Suppressor macrophage (primary cell): ENCODE results near the gene ST6GALNAC4.

ENCODE experiments used
- DNase-seq, 4 experiments: peaks; one replicate each; pipeline ENCODE4 v3.0.0-alpha.2; 2020 to 2022

ST6GALNAC4 gene

DNA sequence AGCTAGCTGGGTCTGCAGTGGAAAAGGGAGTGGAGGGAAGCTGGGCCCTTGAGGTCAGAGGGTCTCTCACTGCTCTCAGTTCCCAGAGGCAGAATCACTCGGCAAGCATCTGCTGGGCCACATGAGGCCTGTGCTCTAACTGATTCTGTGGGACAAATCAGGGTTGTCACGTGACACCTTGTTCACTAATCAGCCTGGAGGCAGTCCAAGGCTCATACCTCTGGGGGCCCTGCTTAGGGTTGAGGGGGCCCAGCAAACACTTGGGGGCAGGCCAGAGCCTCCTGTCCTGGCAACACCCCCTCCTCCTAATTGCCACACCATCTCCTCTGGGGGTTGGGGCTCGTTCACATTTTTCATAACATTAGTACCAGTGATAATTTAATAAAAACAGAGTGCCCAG is 29.9 kb upstream of the ST6GALNAC4 start:
- DNase-seq = no peak

DNA sequence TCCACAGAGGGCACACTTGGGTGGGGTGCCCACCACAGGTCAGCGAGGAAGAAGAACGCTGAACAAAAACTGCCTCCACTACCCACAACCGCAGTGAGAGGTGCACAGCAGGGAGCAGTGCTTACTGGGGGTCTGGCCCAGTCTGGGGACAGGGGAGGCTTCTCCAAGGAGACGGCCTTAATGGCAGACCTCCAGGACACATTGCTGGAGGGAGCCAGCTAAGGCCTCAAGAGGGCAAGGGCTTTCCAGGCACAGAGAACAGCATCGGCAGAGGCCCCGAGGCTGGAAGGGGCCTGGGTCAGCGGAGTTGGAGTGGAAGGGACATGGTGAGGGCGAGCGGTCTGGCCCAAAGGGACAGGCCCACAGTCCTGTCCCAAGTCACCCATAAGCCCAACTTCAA is 29.1 kb upstream of the ST6GALNAC4 start:
- DNase-seq = no peak

DNA sequence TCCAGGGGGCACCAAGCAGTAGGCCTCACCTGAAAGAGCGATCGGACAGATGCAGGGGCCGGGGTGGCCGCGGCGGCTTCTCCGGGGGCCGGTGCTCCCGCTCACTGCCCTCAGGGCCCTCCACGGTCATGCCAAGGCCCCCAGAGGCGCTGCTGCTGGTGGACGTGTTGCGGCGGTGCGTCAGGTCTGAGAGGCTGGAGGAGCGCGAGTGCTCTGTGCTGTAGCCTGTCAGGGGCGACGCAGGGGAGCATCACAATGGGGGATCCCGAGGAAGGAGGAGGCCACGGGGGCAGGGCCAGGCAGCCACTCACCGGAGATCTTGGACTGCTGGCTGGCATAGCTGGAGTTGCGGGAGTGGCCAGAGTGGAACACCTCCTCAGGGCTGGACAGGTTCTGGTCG is 28.5 kb upstream of the ST6GALNAC4 start:
- no peak for DNase-seq

DNA sequence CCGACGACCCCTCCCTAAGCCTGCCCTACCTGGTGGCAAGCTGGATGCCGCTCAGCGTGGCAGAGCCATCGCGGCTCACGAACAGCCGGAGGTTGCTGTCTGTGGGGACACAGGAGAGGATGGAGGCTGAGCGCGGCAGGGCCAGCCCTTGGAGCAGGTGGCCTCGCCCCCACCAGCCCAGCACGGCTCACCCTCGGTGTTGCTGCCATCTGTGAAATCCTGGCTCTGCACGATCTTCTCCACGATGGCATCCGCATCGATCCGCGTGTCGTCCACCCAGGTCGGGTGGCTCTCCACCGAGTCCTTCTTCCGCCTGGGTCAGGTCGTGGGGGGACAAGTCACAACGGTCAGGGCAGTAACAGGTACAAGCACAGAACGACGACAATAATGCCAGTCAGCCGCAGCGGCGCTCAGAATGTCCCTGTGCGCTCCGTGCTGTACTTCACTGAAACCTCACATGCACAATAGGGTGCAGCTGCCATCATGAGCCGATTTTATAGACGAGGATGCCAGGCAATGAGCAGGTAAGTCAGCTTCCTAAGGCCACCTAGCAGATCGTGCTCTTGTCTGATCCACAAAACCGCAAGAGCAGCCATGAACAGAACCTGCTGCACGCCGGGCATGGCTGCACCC is 27.9 kb upstream of the ST6GALNAC4 start:
- no peak for DNase-seq

DNA sequence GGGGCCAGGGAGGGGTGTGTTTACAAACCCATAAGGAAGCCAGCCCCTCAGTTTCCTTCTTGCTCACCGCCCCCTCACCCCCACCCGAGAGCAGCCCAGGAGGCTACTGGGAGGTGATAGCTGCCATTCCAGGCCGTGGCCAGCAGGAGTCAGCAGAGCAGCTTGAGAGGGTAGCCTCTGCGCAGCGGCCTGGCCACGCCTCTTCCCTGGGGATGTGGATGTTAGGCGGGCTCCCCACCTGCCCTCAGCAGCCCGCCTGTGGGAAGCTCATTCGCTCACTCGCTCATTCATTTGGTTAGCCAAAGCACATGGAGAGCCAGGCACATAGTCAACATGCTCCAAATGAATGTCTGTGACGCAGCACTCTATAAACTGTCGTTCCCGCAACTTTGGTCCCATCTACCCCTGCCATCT is 26.9 kb upstream of the ST6GALNAC4 start:
- peak; percentile 86 to 93 (median 90) for DNase-seq

DNA sequence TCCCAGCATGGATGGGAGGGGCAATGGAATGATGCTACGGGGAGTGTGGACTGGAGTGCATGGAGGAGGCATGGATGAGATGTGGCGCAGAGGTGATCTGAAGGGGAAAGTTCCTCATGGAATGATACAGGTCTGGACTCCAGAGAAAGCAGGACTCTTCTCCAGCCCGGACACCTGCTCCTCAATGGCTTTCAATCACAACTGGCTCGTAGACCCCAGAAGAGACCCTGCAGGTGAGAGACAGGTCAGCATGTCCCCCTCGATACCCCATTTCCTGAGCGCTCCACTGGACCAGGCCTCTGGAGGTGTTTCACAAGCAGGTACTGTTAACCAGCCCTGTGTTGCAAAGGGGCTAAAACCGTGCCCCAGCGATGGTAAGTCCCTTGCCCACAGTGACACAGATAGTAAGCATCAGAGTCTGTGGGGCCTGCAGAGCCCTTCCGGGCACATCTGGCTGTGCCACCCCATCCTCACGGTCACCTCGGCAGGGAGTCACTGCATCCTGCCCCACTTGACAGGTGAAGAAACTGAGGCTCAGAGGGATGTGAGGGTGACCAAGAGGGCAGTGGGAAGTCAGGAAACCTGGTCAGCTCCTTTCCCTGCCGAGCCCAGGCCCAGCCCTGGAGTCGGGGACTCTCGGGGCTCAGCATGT is 26.3 kb upstream of the ST6GALNAC4 start:
- no peak for DNase-seq

DNA sequence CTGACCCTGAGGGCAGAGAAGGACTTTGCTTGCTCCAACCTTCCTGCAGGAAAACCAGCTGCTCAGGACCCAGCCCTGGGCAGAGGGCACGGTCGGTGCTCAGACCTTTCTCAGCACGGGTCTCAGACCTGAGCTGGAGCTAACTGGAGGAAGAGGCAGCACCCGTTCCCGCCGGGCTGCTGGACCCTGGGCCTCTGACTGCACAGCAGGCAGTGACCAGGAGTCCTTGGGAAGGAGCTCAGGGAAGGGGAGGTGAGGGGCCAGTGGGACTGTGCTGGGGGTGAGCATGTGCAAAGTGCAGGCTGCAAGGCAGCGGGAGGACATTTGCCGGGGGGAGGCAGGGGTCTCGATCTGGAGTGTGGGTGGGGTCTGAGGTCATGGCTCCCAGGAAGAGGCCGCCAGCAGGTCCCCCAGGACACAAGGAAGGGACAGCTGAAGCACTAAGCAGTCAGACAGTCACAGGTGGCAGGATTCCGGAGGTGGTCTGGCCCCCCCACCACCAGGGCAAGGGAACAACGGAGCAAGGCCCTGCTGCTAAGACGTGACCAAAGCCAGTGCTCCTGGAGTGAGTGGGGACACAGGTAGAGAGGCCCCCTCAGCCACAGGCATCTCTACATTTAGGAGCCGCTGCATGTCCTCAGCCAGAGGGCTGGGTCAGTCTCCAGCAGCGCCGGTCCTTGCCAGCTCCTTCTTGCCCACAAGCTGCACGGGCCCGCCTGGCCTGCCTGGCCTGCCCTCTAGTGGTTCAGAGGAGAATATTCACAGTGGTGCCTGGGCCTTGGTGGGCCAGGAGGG is 25.6 kb upstream of the ST6GALNAC4 start:
- DNase-seq = peak; percentile 65 to 83 (median 76)

DNA sequence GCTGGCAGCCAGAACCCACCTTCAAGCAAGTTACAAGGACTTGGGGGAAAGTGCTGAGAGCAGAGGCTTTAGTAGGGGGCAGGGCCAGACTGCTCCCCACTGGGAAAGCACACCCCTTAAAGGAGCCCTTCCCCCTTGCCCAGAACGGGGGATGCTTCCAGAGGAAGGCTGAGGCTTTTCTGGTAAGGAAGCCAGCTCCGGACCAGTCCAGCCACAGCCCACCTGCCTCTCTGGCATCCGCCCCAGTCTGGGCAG is 25.0 kb upstream of the ST6GALNAC4 start:
- DNase-seq = no peak

DNA sequence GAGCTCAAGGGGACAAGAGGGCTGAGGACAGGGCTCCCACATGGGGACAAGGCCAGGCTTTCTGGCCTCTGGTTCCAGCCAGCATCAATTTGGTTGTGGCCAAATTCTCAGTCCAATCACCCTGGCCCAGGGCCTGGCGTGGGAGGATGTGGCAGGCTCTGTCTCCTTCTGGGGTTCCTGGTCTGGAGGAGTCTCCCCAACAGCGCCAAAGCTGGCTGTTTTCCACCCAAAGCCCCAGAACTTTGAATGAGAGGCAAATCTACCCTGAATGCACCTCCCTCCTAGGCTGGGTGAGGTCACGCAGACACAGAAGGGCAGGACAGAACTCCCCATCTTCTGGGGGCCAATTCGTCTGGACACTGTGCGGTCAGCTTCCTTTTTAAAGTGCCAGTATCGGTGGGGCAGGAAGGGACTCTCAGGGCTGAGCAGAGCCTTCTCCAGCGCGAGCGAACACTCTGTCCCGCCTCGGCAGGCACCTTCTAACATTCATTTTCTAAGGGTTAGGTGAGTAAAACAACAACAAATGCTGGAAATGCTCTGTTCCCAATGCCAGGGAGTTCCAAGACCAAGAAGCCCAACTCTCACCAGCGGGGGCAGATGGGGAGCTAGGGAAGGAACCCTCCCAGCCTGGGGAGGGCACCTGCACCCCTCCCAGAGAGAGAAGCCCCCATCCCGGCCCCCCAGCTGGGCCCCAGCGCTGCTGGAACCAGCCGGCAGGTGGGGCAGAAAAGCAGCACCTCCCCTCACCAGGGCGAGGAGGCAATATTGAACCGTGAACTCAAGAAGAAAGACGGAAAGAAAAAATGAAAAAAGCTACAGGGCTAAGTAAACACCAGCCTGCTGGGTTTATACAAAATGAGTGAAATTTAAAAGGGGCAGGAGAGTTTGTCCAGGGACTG is 24.5 kb upstream of the ST6GALNAC4 start:
- no peak for DNase-seq

DNA sequence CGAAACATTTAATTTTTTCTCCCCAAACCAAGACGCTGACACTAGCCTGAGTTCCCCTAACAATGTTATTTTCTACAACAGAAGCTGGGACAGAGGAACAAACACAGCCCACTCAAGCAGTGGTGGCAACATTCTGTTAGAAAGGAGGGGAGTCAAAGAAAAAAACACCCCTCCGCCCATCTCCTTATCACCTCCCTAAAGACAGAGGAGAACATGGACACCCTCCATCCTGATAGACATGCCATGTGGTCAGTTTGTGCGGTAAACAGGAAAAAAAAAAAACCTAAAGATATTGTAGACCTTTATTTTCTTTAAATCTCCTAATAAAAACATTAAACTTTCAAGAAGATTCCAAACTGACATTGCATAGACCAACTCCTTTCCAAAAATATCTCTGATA is 23.8 kb upstream of the ST6GALNAC4 start:
- no peak for DNase-seq

DNA sequence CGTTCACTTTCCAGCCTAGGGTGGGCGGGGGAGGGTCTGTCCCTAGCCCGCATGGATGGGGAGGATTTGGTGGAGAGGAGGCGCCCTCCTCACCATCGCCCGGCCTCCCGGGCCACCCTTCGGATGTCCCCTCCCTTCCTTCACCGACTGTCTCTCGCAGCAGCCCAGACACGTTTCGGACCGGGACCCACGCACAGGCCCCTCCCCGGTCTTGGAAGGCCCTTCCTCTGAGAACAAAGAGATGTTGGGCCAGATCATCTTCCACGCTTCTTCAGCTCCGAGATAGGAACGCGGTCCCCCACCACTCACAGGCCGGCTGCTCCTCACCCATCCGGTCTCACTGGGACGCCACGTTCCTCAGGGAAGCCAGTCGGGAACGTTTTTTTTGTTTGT is 21.5 kb upstream of the ST6GALNAC4 start:
- DNase-seq = no peak

DNA sequence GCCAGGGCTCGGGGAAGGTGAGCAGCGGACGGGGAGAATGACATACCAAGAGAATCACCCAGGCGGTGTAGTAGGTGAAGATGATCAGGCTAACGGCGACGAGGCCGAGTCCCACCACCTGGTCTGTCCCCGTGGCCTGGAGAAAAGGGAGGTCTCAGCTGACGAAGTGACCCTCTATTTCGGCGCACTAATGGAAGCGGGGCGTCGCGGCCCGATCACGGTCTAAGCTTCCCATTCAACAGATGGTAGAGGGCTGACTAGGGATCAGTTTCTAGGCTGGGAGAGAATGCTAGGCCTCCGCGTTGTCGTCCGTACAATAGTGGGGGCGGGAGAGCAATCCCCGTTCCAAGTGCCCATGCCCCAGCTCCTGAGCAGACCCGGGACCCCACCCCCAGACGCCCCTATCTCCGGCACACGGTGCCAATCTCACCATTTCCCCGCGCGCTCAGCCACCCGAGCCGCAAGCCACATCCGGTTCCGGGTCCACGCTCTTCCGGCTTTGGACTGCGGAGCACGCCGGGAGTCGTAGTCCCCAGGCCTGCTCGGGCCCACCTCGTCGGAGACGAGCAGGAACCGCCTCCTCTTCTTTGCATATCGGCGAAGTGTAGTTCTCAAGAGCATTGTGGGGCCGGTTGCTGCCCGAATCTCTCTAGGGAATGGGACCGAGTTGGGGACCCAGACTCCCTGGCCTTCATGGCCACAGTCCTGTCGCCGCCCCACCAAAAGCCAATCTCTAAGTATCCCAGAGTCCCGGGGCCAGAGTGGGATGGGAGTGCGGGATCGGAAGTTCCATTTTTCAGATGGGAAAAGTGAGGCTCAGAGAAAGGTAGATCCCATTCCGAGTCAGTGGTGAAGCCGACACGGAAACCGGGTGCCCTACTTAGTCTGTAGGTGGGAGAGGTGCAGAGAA is 20.8 kb upstream of the ST6GALNAC4 start, which contains the start of gene DPM2:
DPM2 (minus strand) TSS at position 467 of the 910 bp plus-strand sequence; CDS start at position 433, 34 bp downstream.
- DNase-seq = peak; percentile 84 to 92 (median 88)

DNA sequence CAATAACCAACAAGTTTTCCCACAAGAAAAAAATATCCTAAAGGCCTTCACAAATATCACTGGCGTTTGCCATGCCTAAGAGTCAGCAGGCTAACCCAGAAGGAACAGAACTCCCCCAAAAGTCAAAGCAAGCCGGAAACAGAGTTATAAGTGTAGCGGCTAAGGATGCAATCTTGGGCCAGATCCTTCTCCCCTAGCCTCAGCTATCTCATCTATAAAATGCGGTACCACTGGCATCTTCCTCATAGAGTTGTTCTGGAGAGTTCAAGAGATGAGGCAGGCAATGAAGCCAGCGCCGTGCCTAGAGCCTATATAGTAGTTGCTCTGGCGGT is 20.2 kb upstream of the ST6GALNAC4 start:
- DNase-seq = peak in 2 of 4 experiments; percentile 19 to 34

DNA sequence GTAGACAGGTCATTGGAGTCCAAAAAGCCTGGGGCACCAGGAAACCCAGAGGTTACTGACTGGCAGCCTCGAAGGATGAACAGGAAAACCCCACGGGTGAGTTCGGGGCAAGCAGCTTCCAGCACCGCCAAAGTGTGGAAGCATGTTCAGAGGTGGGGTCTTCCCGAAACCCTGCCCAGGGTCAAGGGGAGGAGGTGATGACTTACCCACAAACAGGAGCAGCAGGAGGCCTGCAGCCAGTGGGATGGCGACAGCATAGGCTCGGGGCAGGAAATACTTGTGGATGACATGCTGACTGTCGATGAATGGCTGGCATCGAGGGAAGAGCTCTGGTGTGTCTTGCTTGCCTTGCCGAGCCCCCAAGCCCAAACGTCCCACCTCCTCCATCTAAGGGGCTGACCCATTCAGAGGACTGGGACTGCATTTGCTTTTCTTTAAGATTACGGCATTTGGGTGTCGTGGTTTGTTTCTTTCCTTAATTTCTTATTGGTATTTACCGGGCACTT is 19.6 kb upstream of the ST6GALNAC4 start:
- DNase-seq = no peak

DNA sequence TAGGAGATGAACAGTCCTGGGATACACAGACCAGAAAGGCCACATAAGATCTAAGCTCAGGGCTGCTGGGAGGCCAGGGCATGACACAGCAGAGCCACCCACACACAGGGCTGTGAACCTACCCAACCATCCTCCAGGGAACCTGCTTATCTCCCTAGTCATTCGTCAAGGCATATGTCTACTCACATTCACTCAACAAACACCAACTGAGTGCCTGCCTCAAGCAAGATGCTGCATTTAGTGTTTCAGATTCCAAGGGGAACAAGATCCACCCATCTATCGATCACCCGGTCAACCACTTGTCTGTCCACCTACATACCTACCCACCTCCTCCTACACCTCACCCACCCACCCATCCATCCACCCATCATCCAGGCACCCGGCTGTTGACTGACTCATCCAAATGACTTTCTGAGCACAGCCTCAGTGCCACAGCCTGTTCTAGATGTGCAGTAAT is 19.0 kb upstream of the ST6GALNAC4 start:
- DNase-seq = peak in 2 of 4 experiments; percentile 36 to 45

DNA sequence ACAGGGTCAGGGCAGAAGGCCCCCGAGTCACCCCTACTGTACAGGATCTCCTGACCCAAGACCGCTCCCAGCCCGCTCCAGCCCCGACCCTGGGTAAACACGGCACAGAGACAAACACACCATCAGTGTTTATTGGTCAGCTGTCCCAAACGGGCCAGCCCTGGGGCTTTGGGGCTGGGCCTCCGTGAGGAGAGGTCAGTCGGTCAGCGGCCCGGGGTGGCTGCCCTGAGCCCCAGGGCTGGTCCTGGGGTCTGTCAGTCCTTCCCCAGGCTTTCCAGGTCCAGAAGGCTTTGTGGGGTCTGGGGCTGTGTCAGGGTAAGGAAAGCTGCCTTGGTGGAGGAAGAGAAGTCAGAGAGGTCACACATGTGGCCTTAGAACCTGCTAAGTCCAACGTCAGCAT is 18.1 kb upstream of the ST6GALNAC4 start:
- DNase-seq = no peak

DNA sequence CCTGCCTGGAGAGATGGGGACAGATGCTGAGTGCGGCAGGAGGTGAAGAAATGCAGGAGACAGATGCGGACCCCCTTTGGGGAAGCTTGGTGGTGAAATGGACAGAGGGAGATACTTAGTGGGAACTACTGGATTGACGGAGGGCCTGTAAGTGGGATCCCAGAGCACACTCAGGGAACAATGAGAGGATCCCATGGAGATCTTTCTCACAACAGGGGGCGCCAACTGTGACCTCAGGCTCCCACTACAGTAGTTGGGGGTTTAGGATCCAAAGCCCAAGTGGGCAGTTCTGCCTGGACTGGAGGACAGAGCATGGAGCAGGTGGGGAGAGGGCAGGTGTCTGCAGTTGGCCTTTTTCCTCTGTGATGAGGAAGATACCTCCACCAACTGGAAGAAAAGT is 17.4 kb upstream of the ST6GALNAC4 start:
- DNase-seq = no peak

DNA sequence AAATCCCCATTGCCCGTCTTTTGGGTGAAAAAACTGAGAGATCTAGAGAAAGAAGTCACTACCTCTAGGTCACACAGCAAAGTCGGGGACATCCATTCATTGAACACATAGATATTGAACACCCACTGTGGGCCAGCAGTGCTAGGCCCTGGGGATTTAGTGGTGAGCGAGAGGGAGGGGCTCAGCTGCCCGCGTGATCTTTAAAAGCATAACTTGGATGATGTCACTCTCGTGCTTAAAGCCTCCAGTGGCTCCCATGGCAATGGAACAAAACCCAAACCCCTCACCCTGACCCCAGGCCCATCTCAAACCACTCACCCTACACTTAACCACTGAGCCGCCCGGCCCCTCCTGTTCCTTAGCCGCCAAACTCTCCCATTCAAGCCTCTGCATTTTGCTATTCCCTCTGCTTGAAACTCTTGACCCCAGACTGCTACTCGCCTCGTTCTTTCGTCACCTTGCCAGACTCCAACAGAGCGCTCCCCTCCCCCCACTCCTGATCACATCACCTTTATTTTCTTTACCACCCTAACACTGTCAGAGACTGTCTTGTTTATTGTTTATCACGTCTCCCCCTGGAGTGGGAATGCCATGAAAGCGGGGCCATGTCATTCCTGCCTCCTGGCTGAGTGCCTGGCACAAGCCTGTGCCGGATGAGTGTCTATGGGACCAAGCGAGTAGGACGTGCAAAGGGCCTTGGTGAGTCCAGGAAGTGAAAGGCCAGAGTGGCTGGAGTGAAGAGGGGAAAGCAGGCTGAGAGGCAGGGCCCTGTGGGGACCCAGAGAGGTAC is 14.4 kb upstream of the ST6GALNAC4 start:
- no peak for DNase-seq

DNA sequence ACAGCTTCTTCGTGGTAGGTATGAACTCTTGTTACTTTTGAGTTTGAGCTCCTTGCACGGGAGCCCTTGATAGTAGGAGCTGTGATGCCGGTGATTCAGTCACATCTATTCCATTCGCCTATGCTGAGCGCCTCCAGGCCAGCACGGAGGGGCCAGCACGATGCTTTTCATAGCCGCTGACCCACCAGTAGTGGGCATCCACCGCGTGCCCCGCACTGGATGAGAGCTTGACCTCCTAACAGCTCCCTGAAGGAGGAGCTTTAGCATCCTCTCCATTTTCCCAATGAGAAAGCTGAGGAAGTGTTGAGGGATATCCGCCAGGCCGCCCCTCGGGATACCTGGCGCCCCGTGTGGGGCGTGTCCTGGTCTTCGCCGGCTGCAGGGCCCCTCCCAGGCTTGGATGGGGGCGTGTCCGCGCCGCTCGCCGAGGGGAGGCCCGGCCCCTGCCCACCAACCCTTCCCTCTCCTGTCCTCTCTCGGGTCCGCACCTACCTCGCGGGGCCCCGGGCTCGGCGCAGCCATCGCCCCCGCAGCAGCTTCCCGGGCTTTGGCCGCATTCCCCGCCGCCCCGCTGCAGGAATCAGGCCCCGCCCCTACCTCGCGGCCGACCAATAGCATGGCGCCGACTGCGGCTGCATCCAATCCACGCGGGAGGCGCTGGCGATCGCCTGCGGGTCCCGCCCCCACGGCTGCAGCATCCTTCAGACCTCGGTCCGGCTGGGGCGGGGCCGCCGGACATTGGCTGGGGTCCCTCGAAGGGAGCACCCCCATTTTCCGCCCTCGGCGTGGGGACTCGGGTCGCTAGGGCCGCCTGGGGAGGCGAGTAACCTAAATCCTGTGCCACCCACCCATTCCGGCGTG is 13.6 kb upstream of the ST6GALNAC4 start, which contains the start of gene PIP5KL1:
PIP5KL1 (minus strand) TSS at position 547 of the 861 bp plus-strand sequence; CDS start at position 522, 25 bp downstream.
- peak; percentile 69 to 89 (median 78) for DNase-seq

DNA sequence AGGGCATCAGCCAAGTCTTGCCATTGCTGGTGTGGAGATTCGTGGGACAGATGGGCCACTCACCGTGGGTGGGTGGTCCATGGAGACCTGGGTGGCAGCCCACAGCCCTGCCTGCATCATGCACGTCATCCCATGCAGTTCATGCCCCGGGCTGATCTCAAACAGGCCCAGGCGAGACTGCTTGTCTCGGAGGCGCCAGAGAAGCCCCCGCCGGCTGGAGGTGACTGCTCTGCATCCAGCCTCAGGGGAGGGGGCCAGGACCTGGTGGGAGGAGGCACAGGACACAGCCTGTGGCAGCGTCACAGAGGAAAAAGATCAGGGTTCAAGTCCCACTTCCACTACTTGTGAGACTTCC is 12.8 kb upstream of the ST6GALNAC4 start:
- no peak for DNase-seq
